Adrenal gland (tissue), 5 donors: ENCODE results near the gene CILP.

Source experiments
- CTCF ChIP-seq, 6 experiments: fragments of 450-650 bp in 4 of 6; fragments of 200-600 bp in 2 of 6; sonication (generic) in 1 of 6; IDR thresholded peaks; 1 replicate in 5 of 6; 2 replicates in 1 of 6; pipeline versions ENCODE4 v1.5.1 to v1.8.0; 2016 to 2021; ENCODE audit warnings: antibody characterized with exemption in 6 of 6, mild to moderate bottlenecking in 2 of 6, moderate library complexity in 1 of 6
- POLR2A ChIP-seq, 2 donors: fragments of 450-650 bp; IDR thresholded peaks; one replicate each; pipeline ENCODE4 v1.6.1; 2017; ENCODE audit warnings: antibody characterized with exemption in 2 of 2, mild to moderate bottlenecking in 2 of 2, moderate library complexity in 1 of 2
- donor health status: DM: no; HTN: no; CAD: no.

GRCh38 chr15:65221697-65222096, 10.4 kb upstream of the CILP start:
- TF ChIP-seq CTCF (IDR thresholded peaks at IDR 0.05) (no peak), POLR2A (IDR thresholded peaks at IDR 0.05) (no peak)
